Pancreas (tissue), 10 donors: Measurements from ENCODE around the gene TTLL10. TPM values are rescaled to one million over a fixed set of nuclear protein-coding genes. Genes with fewer than 3 reads are reported as not detected.
A peak's percentile ranks its signal among the peaks of the same experiment; 100 is the strongest.

Experiments used
- ATAC-seq, 4 donors: fragments of 200-7000 bp; cut with Tn5 transposase; one replicate each; pipeline versions ENCODE4 v1.8.0 to v1.9.1; 2020; ENCODE audit warnings: mild to moderate bottlenecking in 4 of 4, moderate library complexity in 4 of 4
- DNase-seq, 6 donors: peaks; one replicate each; pipeline ENCODE4 v3.0.0-alpha.2; 2020
- FAIRE-seq: peaks from 2 replicates; lab custom pipeline; 2012; peaks lifted over from hg19 to GRCh38; lab: Jason Lieb, UNC
- H3K27ac ChIP-seq, 4 donors: fragments of 200-600 bp; sonication (generic); 1 replicate in 3 of 4; 2 replicates in 1 of 4; pipeline versions ENCODE4 v1.5.0 to v1.8.0; 2020
- H3K27me3 ChIP-seq, 4 donors: fragments of 200-600 bp; one replicate each; pipeline ENCODE4 v1.8.0; 2021
- H3K36me3 ChIP-seq, 3 donors: fragments of 200-600 bp; sonication (generic) in 1 of 3; one replicate each; pipeline versions ENCODE4 v1.5.0 to v1.8.0; 2020 to 2021
- H3K4me1 ChIP-seq, 3 donors: fragments of 200-600 bp; one replicate each; pipeline ENCODE4 v1.8.0; 2021
- H3K4me3 ChIP-seq, 4 donors: fragments of 200-600 bp; sonication (generic) in 2 of 4; one replicate each; pipeline versions ENCODE4 v1.5.0 to v1.8.0; 2020 to 2021
- H3K9me3 ChIP-seq, 4 donors: fragments of 200-600 bp; one replicate each; pipeline ENCODE4 v1.8.0; 2021
- WGBS, 2 donors: extraction: QIAGEN DNeasy Blood & Tissue Kit; methylation state at CpG; one replicate each; pipeline ENCODE4 v1.1.7; 2013; 5-methylcytosine and 5-hydroxymethylcytosine counted together
- intact Hi-C, 3 donors: fragments of 100-400 bp; cut with DNase I; formaldehyde crosslinking; loops; one replicate each; pipeline versions ENCODE4 v1.11.1 to v1.14.2; 2022
- polyA plus RNA-seq, 2 donors: library from polyadenylated mRNA; stranded (reverse); fragments of 200-250 nt; gene quantifications; one replicate each; pipeline ENCODE4 v1.2.3, GENCODE V29; 2013
- total RNA-seq, 6 donors: library from RNA; stranded (reverse); fragmentation: NEBNext Ultra II Directional in 4 of 6; extraction: Animal tissue kit (Norgen Biotek cat#: 25700) in 4 of 6; gene quantifications; one replicate each; pipeline versions ENCODE4 v1.2.1 to v1.2.4, GENCODE V29; 2021 to 2023
- TF ChIP-seq, protein P1 (sequence below), 4 donors: fragments of 200-600 bp; sonication (generic) in 3 of 4; IDR thresholded peaks; one replicate each; pipeline versions ENCODE4 v1.5.0 to v1.8.0; 2021; ENCODE audit warnings: antibody characterized with exemption in 4 of 4
- donor health status: healthy with polysubstance abuse.
- donor health status: DM: no; HTN: no; CAD: no; lungs with moderate emphysema.
- donor health status: DM: no; HTN: no; CAD: no.
- donor health status: control.
- donor health status: control.
- donor health status: Bipolar disorder and iron deficiency.
- donor health status: DM: yes; HTN: yes; CAD: no.
- donor health status: DM: no; HTN: no; CAD: no.
- donor health status: DM: no; HTN: no; CAD: no.
- donor health status: DM: yes; HTN: yes; CAD: no.

The TTLL10 gene
- total and polyA plus RNA-seq, 8 donors = 0.20 to 1.6 (median 0.41) TPM; not detected in 1

DNA sequence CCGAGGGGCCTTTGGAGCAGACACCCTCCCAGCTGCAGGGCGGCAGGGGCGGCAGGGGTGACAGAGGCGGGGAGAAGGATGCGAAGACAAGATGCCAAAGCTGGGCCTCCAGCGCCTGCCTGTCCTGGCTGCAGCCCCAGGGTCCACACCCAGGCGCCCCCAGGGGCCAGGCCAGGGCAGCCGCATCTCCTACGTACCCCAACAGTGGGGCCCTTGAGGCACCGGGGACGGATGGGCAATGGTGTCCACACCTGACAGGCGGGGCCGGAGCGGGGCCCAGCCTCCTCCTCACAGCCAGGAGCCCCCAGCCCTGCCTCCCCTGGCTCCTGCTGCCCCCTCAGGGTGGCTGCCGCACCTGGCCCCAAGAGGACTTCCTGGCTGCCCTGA, 65.5 kb downstream of the TTLL10 start:
- ATAC-seq = no peak
- FAIRE-seq = no peak
- intact Hi-C loops = no loop called here
- H3K4me3 ChIP-seq = no peak overlapping the region
- no peaks in the 10 kb centered on the region for H3K4me1 ChIP-seq
- no peaks in the 10 kb centered on the region for H3K9me3 ChIP-seq
- peak in 1 of 6 donors; percentile 71 for DNase-seq
- no peak overlapping the region for H3K27ac ChIP-seq
- WGBS, 2 donors = 72 to 84% methylated on average over 12 to 15 of the region's 15 CpGs
- H3K27me3 ChIP-seq = no peaks in the 10 kb centered on the region
- no peaks in the 10 kb centered on the region for H3K36me3 ChIP-seq
- TF ChIP-seq, protein P1, sequence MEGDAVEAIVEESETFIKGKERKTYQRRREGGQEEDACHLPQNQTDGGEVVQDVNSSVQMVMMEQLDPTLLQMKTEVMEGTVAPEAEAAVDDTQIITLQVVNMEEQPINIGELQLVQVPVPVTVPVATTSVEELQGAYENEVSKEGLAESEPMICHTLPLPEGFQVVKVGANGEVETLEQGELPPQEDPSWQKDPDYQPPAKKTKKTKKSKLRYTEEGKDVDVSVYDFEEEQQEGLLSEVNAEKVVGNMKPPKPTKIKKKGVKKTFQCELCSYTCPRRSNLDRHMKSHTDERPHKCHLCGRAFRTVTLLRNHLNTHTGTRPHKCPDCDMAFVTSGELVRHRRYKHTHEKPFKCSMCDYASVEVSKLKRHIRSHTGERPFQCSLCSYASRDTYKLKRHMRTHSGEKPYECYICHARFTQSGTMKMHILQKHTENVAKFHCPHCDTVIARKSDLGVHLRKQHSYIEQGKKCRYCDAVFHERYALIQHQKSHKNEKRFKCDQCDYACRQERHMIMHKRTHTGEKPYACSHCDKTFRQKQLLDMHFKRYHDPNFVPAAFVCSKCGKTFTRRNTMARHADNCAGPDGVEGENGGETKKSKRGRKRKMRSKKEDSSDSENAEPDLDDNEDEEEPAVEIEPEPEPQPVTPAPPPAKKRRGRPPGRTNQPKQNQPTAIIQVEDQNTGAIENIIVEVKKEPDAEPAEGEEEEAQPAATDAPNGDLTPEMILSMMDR (IDR thresholded peaks at IDR 0.05) = no peak

DNA sequence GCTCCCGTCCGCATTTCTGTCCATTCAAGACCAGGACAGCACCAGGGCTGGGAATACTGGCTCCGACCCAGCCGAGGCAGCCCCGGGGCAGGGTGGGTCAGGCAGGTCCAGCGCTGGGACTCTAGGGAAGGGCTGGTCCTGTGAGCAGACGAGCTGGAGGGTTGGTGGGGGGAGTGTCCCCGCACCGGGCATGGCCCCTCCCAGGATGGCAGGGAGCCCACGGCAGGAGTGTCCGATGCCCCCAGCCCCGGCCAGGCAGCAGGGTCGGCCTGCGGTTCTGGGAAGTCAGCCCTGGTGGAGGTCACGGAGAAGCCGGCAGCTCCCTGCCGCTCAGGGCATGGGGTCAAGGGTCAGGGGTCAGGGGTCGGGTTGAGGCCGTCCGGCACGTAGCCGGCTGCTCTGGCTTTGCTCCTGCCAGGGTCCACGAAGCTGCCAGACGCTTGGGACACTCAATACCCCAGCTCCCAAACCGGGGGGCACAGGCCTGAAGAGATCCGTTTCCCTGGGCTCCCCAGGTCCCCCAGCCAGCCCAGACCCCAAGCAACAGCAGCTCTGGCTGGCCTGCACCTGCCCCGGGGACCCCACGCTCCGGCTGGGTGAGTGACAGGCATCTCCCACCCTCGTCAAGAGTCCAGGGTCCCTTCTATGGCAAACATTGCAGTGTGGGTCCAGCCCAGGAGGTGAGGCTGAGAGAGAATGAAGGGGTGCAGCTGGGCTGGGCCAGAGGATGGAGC, 66.1 kb downstream of the TTLL10 start:
- TF ChIP-seq, protein P1 (IDR thresholded peaks at IDR 0.05) = no peak
- no peak overlapping the region for H3K4me3 ChIP-seq
- DNase-seq = peak in 1 of 6 donors; percentile 73
- no peak overlapping the region for H3K27ac ChIP-seq
- H3K27me3 ChIP-seq = no peaks in the 10 kb centered on the region
- no peaks in the 10 kb centered on the region for H3K4me1 ChIP-seq
- no peaks in the 10 kb centered on the region for H3K36me3 ChIP-seq
- no peaks in the 10 kb centered on the region for H3K9me3 ChIP-seq
- intact Hi-C loops = loop anchor here in 1 of 3 donors (10.0 kb wide), 1 partner anchor 115 kb away; no protein-coding TSS in a partner anchor
- ATAC-seq = no peak
- no peak for FAIRE-seq
- 26 to 44% methylated on average over 28 to 30 of the region's 30 CpGs for WGBS, 2 donors

DNA sequence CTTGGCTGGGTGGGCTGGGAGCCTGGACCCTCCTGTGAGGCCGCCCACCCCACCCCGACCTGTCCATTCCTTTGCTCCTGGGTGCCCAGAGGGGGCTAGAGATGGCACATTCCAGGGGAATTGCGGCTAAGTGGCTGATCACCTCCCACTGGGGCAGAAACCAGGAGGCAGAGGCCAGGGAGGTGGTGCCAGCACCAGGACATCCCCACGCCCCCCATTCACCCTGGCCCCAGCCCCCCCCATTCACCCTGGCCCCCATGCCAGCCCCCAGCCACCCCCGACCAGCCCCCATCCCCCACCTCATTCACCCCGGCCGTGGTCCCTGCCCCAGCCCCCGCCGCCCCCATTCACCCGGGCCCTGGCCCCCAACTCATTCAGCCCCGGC, 66.7 kb downstream of the TTLL10 start:
- H3K27me3 ChIP-seq = no peaks in the 10 kb centered on the region
- WGBS, 2 donors = 32 to 45% methylated on average over 8 to 11 of the region's 11 CpGs
- ATAC-seq (no peak), FAIRE-seq (no peak), DNase-seq (no peak)
- no peaks in the 10 kb centered on the region for H3K4me1 ChIP-seq
- no peak overlapping the region for H3K4me3 ChIP-seq
- intact Hi-C loops = loop anchor here in 1 of 3 donors (10.0 kb wide), 1 partner anchor 116 kb away; no protein-coding TSS in a partner anchor
- TF ChIP-seq, protein P1 (IDR thresholded peaks at IDR 0.05) = no peak
- H3K27ac ChIP-seq = no peak overlapping the region
- H3K9me3 ChIP-seq = no peaks in the 10 kb centered on the region
- no peaks in the 10 kb centered on the region for H3K36me3 ChIP-seq

DNA sequence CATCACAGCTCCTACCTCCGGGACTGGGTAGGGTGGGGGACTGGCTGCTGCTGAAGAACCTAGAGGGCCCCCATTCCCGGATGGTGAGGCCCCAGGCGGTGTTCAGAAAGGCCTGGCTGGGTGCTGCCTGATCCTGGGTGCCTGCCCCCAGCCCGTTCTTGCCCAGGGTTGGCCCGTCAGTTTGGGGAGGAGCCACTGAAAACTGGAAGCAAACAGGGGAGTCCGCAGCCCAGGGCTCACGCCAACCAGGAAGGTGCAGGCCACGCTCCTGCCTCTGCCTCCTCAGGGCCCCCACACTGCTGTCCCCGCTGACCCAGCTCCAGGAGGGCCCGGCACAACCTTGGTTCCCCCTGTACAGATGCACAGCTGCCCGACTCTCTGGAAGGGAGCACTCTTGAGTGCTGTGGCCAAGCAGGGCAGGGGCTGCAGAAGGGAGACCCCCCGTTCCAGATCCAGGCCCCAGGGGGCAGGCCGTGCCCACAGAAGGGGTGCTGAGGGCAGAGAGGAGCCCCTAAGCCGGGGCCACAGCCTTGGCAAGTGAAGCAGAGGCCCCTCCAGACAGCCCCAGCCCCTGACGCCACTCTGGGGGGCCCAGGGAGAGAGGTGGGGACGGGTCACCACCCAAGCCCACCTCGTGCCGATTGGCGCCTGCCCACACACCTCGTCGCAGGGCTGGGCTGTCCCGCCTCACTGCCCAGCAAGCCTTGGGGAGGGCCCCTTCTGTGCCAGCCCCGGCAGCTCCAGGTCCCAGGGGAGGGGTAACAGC, 67.3 kb downstream of the TTLL10 start:
- peak in 1 of 6 donors; percentile 69 for DNase-seq
- intact Hi-C loops = loop anchor here in 1 of 3 donors (10.0 kb wide), 1 partner anchor 116 kb away; no protein-coding TSS in a partner anchor
- H3K4me3 ChIP-seq = no peak overlapping the region
- H3K4me1 ChIP-seq = no peaks in the 10 kb centered on the region
- no peaks in the 10 kb centered on the region for H3K27me3 ChIP-seq
- no peak for ATAC-seq
- TF ChIP-seq, protein P1 (IDR thresholded peaks at IDR 0.05) = no peak
- H3K36me3 ChIP-seq = no peaks in the 10 kb centered on the region
- WGBS, 2 donors = 44 to 55% methylated on average over 21 to 23 of the region's 23 CpGs
- H3K9me3 ChIP-seq = no peaks in the 10 kb centered on the region
- H3K27ac ChIP-seq = no peak overlapping the region
- FAIRE-seq = no peak
